Stimulated activated CD8-positive, alpha-beta memory T cell treated with anti-CD3 and anti-CD28 coated beads, Interleukin-4, amount 100 ng/mL, for 1 hour (primary cell): ENCODE measurements around the gene FERD3L.

Experiments used
- DNase-seq, 2 donors: peaks; one replicate each; pipeline ENCODE4 v3.0.0-alpha.2; 2020; ENCODE audit warnings: low read depth in 2 of 2, low spot score in 1 of 2

FERD3L gene

GRCh38 chr7:19101472-19101871, 43.7 kb downstream of the FERD3L start:
- no peak for DNase-seq

DNA sequence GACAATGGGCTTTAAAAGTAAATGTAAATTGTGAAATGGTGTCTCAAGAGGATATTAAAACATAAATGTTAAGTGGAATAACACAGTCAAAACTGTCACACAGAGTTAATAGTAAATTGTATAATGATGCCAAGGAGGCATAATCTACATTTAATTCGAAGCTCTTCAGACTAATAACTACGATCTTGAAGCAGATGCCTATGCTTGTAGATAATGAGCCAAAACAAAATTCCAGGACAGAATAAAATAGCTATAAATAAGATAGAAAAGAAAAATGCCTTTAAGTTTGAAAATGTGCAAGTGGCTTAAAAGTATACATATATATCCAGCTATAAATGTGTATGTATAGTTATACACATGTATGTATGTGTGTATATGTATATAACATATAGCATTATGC, 45.3 kb downstream of the FERD3L start:
- DNase-seq = no peak

GRCh38 chr7:19099194-19099593, 46.0 kb downstream of the FERD3L start:
- no peak for DNase-seq

- no peak for DNase-seq
Measured at GRCh38 chr7:19098510-19098909, 46.7 kb downstream of the FERD3L start.

GRCh38 chr7:19097165-19098055, 47.8 kb downstream of the FERD3L start:
- DNase-seq = no peak

DNA sequence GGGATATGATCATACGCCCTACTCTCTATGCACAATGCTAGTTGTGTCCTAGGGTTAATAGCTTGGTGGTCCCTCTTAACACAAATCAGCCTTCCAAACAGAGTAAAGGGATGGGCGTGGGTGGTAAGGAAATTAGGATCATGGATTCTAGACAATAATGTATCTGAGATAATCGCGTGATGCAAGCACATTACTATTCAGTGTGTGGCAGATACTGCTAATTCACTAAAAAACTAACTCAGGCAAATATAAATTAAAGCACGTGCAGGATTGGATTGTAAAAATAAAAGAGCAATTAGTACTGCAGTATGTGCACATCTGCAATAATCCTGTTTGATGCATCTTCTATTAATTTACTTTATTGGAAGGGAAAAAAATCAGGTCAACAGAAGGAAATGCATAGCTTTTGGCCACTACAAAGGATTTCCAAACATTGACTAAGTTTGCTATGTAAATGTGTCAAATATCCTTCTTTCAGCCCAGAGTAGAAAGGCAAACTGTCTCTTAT, 49.8 kb downstream of the FERD3L start:
- DNase-seq = no peak
